CD4-positive, alpha-beta T cell treated with Interleukin-4 for 4 hours (primary cell): Measurements from ENCODE around the gene GNB5.
A peak's percentile ranks its signal among the peaks of the same experiment; 100 is the strongest.

Experiments used
- DNase-seq: peaks from one replicate; pipeline ENCODE4 v3.0.0-alpha.2; 2020

Gene GNB5

GRCh38 chr15:52139599-52140462 lies 51.4 kb downstream of the GNB5 start:
- DNase-seq: peak; percentile 46

GRCh38 chr15:52137432-52138357 lies 53.5 kb downstream of the GNB5 start:
- DNase-seq: no peak

- no peak for DNase-seq
Observed at GRCh38 chr15:52136442-52136980, 54.7 kb downstream of the GNB5 start.

GRCh38 chr15:52134502-52135144 lies 56.6 kb downstream of the GNB5 start:
- DNase-seq: no peak

- DNase-seq: no peak
Observed at GRCh38 chr15:52133510-52134220, 57.5 kb downstream of the GNB5 start.

GRCh38 chr15:52132066-52132465 lies 59.1 kb downstream of the GNB5 start:
- DNase-seq: no peak

GRCh38 chr15:52128568-52128967 lies 62.6 kb downstream of the GNB5 start:
- DNase-seq: no peak

GRCh38 chr15:52124270-52124880 lies 66.8 kb downstream of the GNB5 start:
- DNase-seq: no peak

GRCh38 chr15:52121896-52122295 lies 69.3 kb downstream of the GNB5 start:
- no peak for DNase-seq

- DNase-seq: no peak
Observed at GRCh38 chr15:52121006-52121405, 70.2 kb downstream of the GNB5 start.

GRCh38 chr15:52120488-52120887 lies 70.7 kb downstream of the GNB5 start:
- DNase-seq: no peak

GRCh38 chr15:52118969-52119749 lies 72.0 kb downstream of the GNB5 start:
- DNase-seq: no peak

- no peak for DNase-seq
Observed at GRCh38 chr15:52117549-52117948, 73.6 kb downstream of the GNB5 start.

- DNase-seq: no peak
Observed at GRCh38 chr15:52115598-52116427, 75.4 kb downstream of the GNB5 start.

GRCh38 chr15:52114261-52115055 lies 76.7 kb downstream of the GNB5 start:
- no peak for DNase-seq

GRCh38 chr15:52113708-52114107 lies 77.5 kb downstream of the GNB5 start:
- DNase-seq: no peak

GRCh38 chr15:52113235-52113634 lies 78.0 kb downstream of the GNB5 start:
- no peak for DNase-seq

- peak; percentile 21 for DNase-seq
Observed at GRCh38 chr15:52112203-52112750, 78.9 kb downstream of the GNB5 start.
